Common myeloid progenitor, CD34-positive (primary cell): Measurements from ENCODE around the gene CIDEB.

Experiments used
- CTCF ChIA-PET: fragments of 350-600 bp; sonication (Branson Sonifier 250); formaldehyde crosslinking; loops from one replicate; lab custom pipeline; 2021; ENCODE audit warnings: antibody characterized with exemption; lab: Charles Lee
- POLR2A ChIA-PET: fragments of 350-600 bp; sonication (Branson Sonifier 250); formaldehyde crosslinking; loops from one replicate; lab custom pipeline; 2021; ENCODE audit warnings: antibody characterized with exemption; lab: Charles Lee
- DNase-seq, 3 donors: peaks; one replicate each; pipeline versions ENCODE4 v3.0.0 to v3.0.0-alpha.2; 2013
- H3K27ac ChIP-seq, 2 experiments: 1 replicate in 1 of 2; 2 replicates in 1 of 2; pipeline ENCODE4 v1.7.0; 2013; ENCODE audit warnings: inconsistent platforms in 2 of 2, low read length in 2 of 2, mild to moderate bottlenecking in 2 of 2, low read depth in 1 of 2, moderate library complexity in 1 of 2; ENCODE audit not compliant: severe bottlenecking in 2 of 2, insufficient read depth in 1 of 2, poor library complexity in 1 of 2
- H3K27me3 ChIP-seq, 5 experiments: replicated peaks in 2 of 5; 1 replicate in 3 of 5; 2 replicates in 2 of 5; pipeline versions ENCODE4 v1.6.1 to v1.7.0; 2013; ENCODE audit warnings: low read length in 4 of 5, mild to moderate bottlenecking in 2 of 5, moderate library complexity in 2 of 5, inconsistent platforms in 1 of 5; ENCODE audit not compliant: insufficient read depth in 5 of 5, control insufficient read depth in 4 of 5
- H3K36me3 ChIP-seq, 4 experiments: 1 replicate in 2 of 4; 2 replicates in 2 of 4; pipeline versions ENCODE4 v1.6.1 to v1.7.0; 2013; ENCODE audit warnings: low read length in 3 of 4, control low read depth in 1 of 4, mild to moderate bottlenecking in 1 of 4; ENCODE audit not compliant: control insufficient read depth in 4 of 4, insufficient read depth in 4 of 4
- H3K4me1 ChIP-seq, 4 experiments: 1 replicate in 3 of 4; 2 replicates in 1 of 4; pipeline versions ENCODE4 v1.6.1 to v1.7.1; 2013; ENCODE audit warnings: low read length in 3 of 4, mild to moderate bottlenecking in 3 of 4, control low read depth in 1 of 4, inconsistent platforms in 1 of 4, moderate library complexity in 1 of 4; ENCODE audit not compliant: control insufficient read depth in 4 of 4, insufficient read depth in 4 of 4; ENCODE audit errors: control extremely low read depth in 1 of 4
- H3K4me3 ChIP-seq, 7 experiments: 1 replicate in 4 of 7; 2 replicates in 3 of 7; pipeline versions ENCODE4 v1.5.1 to v1.7.0; 2013; ENCODE audit warnings: mild to moderate bottlenecking in 7 of 7, low read length in 6 of 7, moderate library complexity in 6 of 7, inconsistent platforms in 2 of 7, low read depth in 2 of 7, control low read depth in 1 of 7; ENCODE audit not compliant: insufficient read depth in 4 of 7, control insufficient read depth in 1 of 7; ENCODE audit errors: extremely low read depth in 1 of 7
- H3K9me3 ChIP-seq, 5 experiments: 1 replicate in 4 of 5; 2 replicates in 1 of 5; pipeline versions ENCODE4 v1.6.1 to v1.7.1; 2013; ENCODE audit warnings: low read length in 4 of 5, mild to moderate bottlenecking in 2 of 5, inconsistent platforms in 1 of 5, low read depth in 1 of 5, moderate library complexity in 1 of 5; ENCODE audit not compliant: control insufficient read depth in 4 of 5, insufficient read depth in 2 of 5; ENCODE audit errors: control extremely low read depth in 1 of 5
- WGBS: methylation state at CpG from one replicate; pipeline ENCODE4 v1.1.5; 2013; ENCODE audit not compliant: insufficient coverage; 5-methylcytosine and 5-hydroxymethylcytosine counted together

Gene CIDEB

GRCh38 chr14:24323341-24323740 lies 15.6 kb upstream of the CIDEB start:
- Histone ChIP-seq H3K36me3 (no peaks in the 10 kb centered on the region), H3K9me3 (no peaks in the 10 kb centered on the region), H3K4me1 (peaks cover 4 to 34% (median 23%) of the 10 kb centered on the region in 4 experiments), H3K4me3 (no peak overlapping the region), H3K27me3 (no peaks in the 10 kb centered on the region), H3K27ac (no peak overlapping the region)
- DNase-seq = no peak
- CTCF ChIA-PET = interaction anchor here (3.6 to 21.7 kb wide), 4 partner anchors 10 to 109 kb away, joined by 15 to 488 read pairs (median 209); partner anchors contain the start of genes CBLN3, CIDEB, DHRS1 and KHNYN
- POLR2A ChIA-PET = no interaction called here
- 87% methylated on average over 3 of the region's 3 CpGs for WGBS

GRCh38 chr14:24322672-24323071 lies 14.9 kb upstream of the CIDEB start:
- CTCF ChIA-PET = interaction anchor here (3.6 to 21.7 kb wide), 4 partner anchors 10 to 110 kb away, joined by 15 to 488 read pairs (median 209); partner anchors contain the start of genes CBLN3, CIDEB, DHRS1 and KHNYN
- no peak for DNase-seq
- no peak overlapping the region for H3K4me3 ChIP-seq
- POLR2A ChIA-PET = no interaction called here
- 97% methylated on average over 8 of the region's 10 CpGs for whole genome bisulfite sequencing
- H3K27ac ChIP-seq = no peak overlapping the region
- H3K9me3 ChIP-seq = no peaks in the 10 kb centered on the region
- no peaks in the 10 kb centered on the region for H3K27me3 ChIP-seq
- H3K4me1 ChIP-seq = peaks cover 4 to 36% (median 23%) of the 10 kb centered on the region in 4 experiments
- H3K36me3 ChIP-seq = no peaks in the 10 kb centered on the region

- Histone ChIP-seq H3K9me3 (no peaks in the 10 kb centered on the region), H3K27me3 (no peaks in the 10 kb centered on the region), H3K27ac (no peak overlapping the region), H3K4me1 (peaks cover 0 to 36% (median 19%) of the 10 kb centered on the region in 4 experiments), H3K36me3 (no peaks in the 10 kb centered on the region), H3K4me3 (no peak overlapping the region)
- POLR2A ChIA-PET = interaction anchor here (0.9 kb wide), 1 partner anchor 11 kb away, joined by 3 read pairs; no protein-coding TSS in a partner anchor
- CTCF ChIA-PET = interaction anchor here (4.5 to 21.7 kb wide), 3 partner anchors 16 to 111 kb away, joined by 27 to 488 read pairs (median 391); partner anchors contain the start of genes CBLN3, CIDEB, DHRS1 and KHNYN
- DNase-seq = no peak
- 99% methylated on average over 8 of the region's 14 CpGs for WGBS
Measured at GRCh38 chr14:24321212-24321975, 13.6 kb upstream of the CIDEB start.

- H3K27me3 ChIP-seq = no peaks in the 10 kb centered on the region
- peaks cover 16 to 45% (median 39%) of the 10 kb centered on the region in 4 experiments for H3K4me1 ChIP-seq
- ChIA-PET CTCF (interaction anchor here (1.0 to 21.1 kb wide), 8 partner anchors 9 to 119 kb away, joined by 3 to 391 read pairs (median 4); partner anchors contain the start of genes CIDEB, DHRS1, LTB4R and LTB4R2), POLR2A (interaction anchor here (0.6 kb wide), 1 partner anchor 13 kb away, joined by 3 read pairs; no protein-coding TSS in a partner anchor)
- H3K4me3 ChIP-seq = no peak overlapping the region
- 83% methylated on average over 2 of the region's 3 CpGs for WGBS
- H3K9me3 ChIP-seq = no peaks in the 10 kb centered on the region
- no peaks in the 10 kb centered on the region for H3K36me3 ChIP-seq
- H3K27ac ChIP-seq = no peak overlapping the region
- DNase-seq = peak in 2 of 3 donors; percentile 81 to 86
Measured at GRCh38 chr14:24317141-24317928, 9.6 kb upstream of the CIDEB start.

- WGBS = 91% methylated on average over 13 of the region's 18 CpGs
- ChIA-PET POLR2A (interaction anchor here (0.6 kb wide), 1 partner anchor 14 kb away, joined by 3 read pairs; no protein-coding TSS in a partner anchor), CTCF (interaction anchor here (1.0 to 2.2 kb wide), 2 partner anchors 10 to 45 kb away, joined by 3 to 11 read pairs; partner anchors contain the start of gene RABGGTA)
- Histone ChIP-seq H3K27me3 (no peaks in the 10 kb centered on the region), H3K4me1 (peaks cover 18 to 53% (median 47%) of the 10 kb centered on the region in 4 experiments), H3K9me3 (no peaks in the 10 kb centered on the region), H3K36me3 (no peaks in the 10 kb centered on the region), H3K4me3 (no peak overlapping the region), H3K27ac (no peak overlapping the region)
- no peak for DNase-seq
Measured at GRCh38 chr14:24316597-24316950, 8.8 kb upstream of the CIDEB start.

- WGBS = 94% methylated on average over 69 of the region's 70 CpGs
- CTCF ChIA-PET = interaction anchor here (1.0 to 2.2 kb wide), 2 partner anchors 10 to 45 kb away, joined by 3 to 11 read pairs; partner anchors contain the start of gene RABGGTA
- Histone ChIP-seq H3K27me3 (no peaks in the 10 kb centered on the region), H3K4me1 (peaks cover 18 to 59% (median 52%) of the 10 kb centered on the region in 4 experiments), H3K9me3 (no peaks in the 10 kb centered on the region), H3K27ac (no peak overlapping the region), H3K4me3 (no peak overlapping the region), H3K36me3 (no peaks in the 10 kb centered on the region)
- POLR2A ChIA-PET = no interaction called here
- DNase-seq = peak in 1 of 3 donors; percentile 28
Measured at GRCh38 chr14:24315807-24316596, 8.2 kb upstream of the CIDEB start.
